Skeletal muscle satellite cell (primary cell): ENCODE measurements around the gene IER5L. TPM values are rescaled to one million over a fixed set of nuclear protein-coding genes. Genes with fewer than 3 reads are reported as not detected.

Experiments
- H3K27me3 ChIP-seq: 2 replicates; pipeline ENCODE4 v1.7.0; 2013; ENCODE audit warnings: low read length; ENCODE audit not compliant: control insufficient read depth, insufficient read depth
- H3K36me3 ChIP-seq: 2 replicates; pipeline ENCODE4 v1.7.0; 2013; ENCODE audit warnings: mild to moderate bottlenecking, control low read depth, low read length; ENCODE audit not compliant: insufficient read depth
- H3K4me1 ChIP-seq: 2 replicates; pipeline ENCODE4 v1.7.0; 2013; ENCODE audit warnings: low read length; ENCODE audit not compliant: control insufficient read depth, insufficient read depth
- H3K4me2 ChIP-seq: 2 replicates; pipeline ENCODE4 v1.7.0; 2013; ENCODE audit warnings: mild to moderate bottlenecking, low read length
- H3K4me3 ChIP-seq: 2 replicates; pipeline ENCODE4 v1.7.0; 2013; ENCODE audit warnings: low read length
- H3K9ac ChIP-seq: 2 replicates; pipeline ENCODE4 v1.7.0; 2013; ENCODE audit warnings: mild to moderate bottlenecking, low read depth, low read length, moderate library complexity
- H3K9me3 ChIP-seq: replicated peaks from 2 replicates; pipeline ENCODE4 v1.7.0; 2013; ENCODE audit warnings: mild to moderate bottlenecking, control low read depth, low read length
- total RNA-seq: library from RNA; depleted of rRNA; stranded (reverse); fragments of >200 nt; gene quantifications from 2 replicates; pipeline ENCODE4 v1.2.3, GENCODE V29; 2012; rRNA removed

The IER5L gene
- 32.4 and 39.3 TPM in 2 replicates for total RNA-seq

GRCh38 chr9:129177791-129178567 lies at the start of gene IER5L:
Gene IER5L, minus strand, starts transcription at chr9:129178261. Its CDS starts 209 bp downstream, at chr9:129178052.
- H3K36me3 ChIP-seq, result peaks cover 5% of the 10 kb centered on the region
- H3K9ac ChIP-seq, result peak within 1 kb of the TSS; percentile 91
- H3K27me3 ChIP-seq, result no peaks in the 10 kb centered on the region
- peaks cover 24% of the 10 kb centered on the region for H3K4me1 ChIP-seq
- peak within 1 kb of the TSS; percentile 100 for H3K4me3 ChIP-seq
- H3K9me3 ChIP-seq, result no peaks in the 10 kb centered on the region
- H3K4me2 ChIP-seq, result peak within 1 kb of the TSS; percentile 100

- H3K27me3 ChIP-seq, result peaks cover 3% of the 10 kb centered on the region
- no peaks in the 10 kb centered on the region for H3K9me3 ChIP-seq
- no peak overlapping the region for H3K4me3 ChIP-seq
- H3K9ac ChIP-seq, result no peak overlapping the region
- H3K36me3 ChIP-seq, result no peaks in the 10 kb centered on the region
- H3K4me2 ChIP-seq, result no peak overlapping the region
- H3K4me1 ChIP-seq, result peaks cover 10% of the 10 kb centered on the region
Observed at GRCh38 chr9:129227843-129228189, 49.8 kb upstream of the IER5L start.

- Histone ChIP-seq H3K27me3 (peaks cover 15% of the 10 kb centered on the region), H3K4me3 (no peak overlapping the region), H3K4me1 (peaks cover 10% of the 10 kb centered on the region), H3K9ac (no peak overlapping the region), H3K9me3 (no peaks in the 10 kb centered on the region), H3K4me2 (no peak overlapping the region), H3K36me3 (no peaks in the 10 kb centered on the region)
Observed at GRCh38 chr9:129225815-129226214, 47.8 kb upstream of the IER5L start.

GRCh38 chr9:129225490-129225778 lies 47.4 kb upstream of the IER5L start:
- Histone ChIP-seq H3K4me1 (peaks cover 10% of the 10 kb centered on the region), H3K27me3 (peaks cover 15% of the 10 kb centered on the region), H3K4me3 (no peak overlapping the region), H3K36me3 (no peaks in the 10 kb centered on the region), H3K9me3 (no peaks in the 10 kb centered on the region), H3K4me2 (no peak overlapping the region), H3K9ac (no peak overlapping the region)

GRCh38 chr9:129224618-129225489 lies 46.8 kb upstream of the IER5L start:
- Histone ChIP-seq H3K27me3 (peaks cover 15% of the 10 kb centered on the region), H3K9me3 (no peaks in the 10 kb centered on the region), H3K4me1 (peaks cover 10% of the 10 kb centered on the region), H3K4me2 (no peak overlapping the region), H3K4me3 (no peak overlapping the region), H3K9ac (no peak overlapping the region), H3K36me3 (no peaks in the 10 kb centered on the region)

- Histone ChIP-seq H3K9ac (no peak overlapping the region), H3K27me3 (peaks cover 15% of the 10 kb centered on the region)
Observed at GRCh38 chr9:129223551-129224208, 45.6 kb upstream of the IER5L start.

GRCh38 chr9:129222819-129223218 lies 44.8 kb upstream of the IER5L start:
- H3K4me2 ChIP-seq, result no peak overlapping the region
- H3K9me3 ChIP-seq, result no peaks in the 10 kb centered on the region
- peaks cover 10% of the 10 kb centered on the region for H3K4me1 ChIP-seq
- H3K9ac ChIP-seq, result no peak overlapping the region
- no peak overlapping the region for H3K4me3 ChIP-seq
- H3K27me3 ChIP-seq, result peaks cover 15% of the 10 kb centered on the region
- H3K36me3 ChIP-seq, result no peaks in the 10 kb centered on the region

More at GRCh38 chr9:129223551-129224208, 45.6 kb upstream of the IER5L start:
- Histone ChIP-seq H3K4me3 (no peak overlapping the region), H3K36me3 (no peaks in the 10 kb centered on the region), H3K9me3 (no peaks in the 10 kb centered on the region), H3K4me1 (peaks cover 10% of the 10 kb centered on the region), H3K4me2 (no peak overlapping the region)

- Histone ChIP-seq H3K4me3 (no peak overlapping the region), H3K9me3 (no peaks in the 10 kb centered on the region), H3K27me3 (peaks cover 15% of the 10 kb centered on the region), H3K4me1 (peaks cover 10% of the 10 kb centered on the region), H3K9ac (no peak overlapping the region), H3K4me2 (no peak overlapping the region), H3K36me3 (no peaks in the 10 kb centered on the region)
Observed at GRCh38 chr9:129221979-129222635, 44.0 kb upstream of the IER5L start.

- peaks cover 10% of the 10 kb centered on the region for H3K4me1 ChIP-seq
- H3K9me3 ChIP-seq, result no peaks in the 10 kb centered on the region
- H3K4me2 ChIP-seq, result no peak overlapping the region
- H3K9ac ChIP-seq, result no peak overlapping the region
- no peaks in the 10 kb centered on the region for H3K36me3 ChIP-seq
- H3K27me3 ChIP-seq, result peaks cover 15% of the 10 kb centered on the region
- no peak overlapping the region for H3K4me3 ChIP-seq
Observed at GRCh38 chr9:129221233-129221632, 43.2 kb upstream of the IER5L start.

- no peaks in the 10 kb centered on the region for H3K9me3 ChIP-seq
- no peaks in the 10 kb centered on the region for H3K36me3 ChIP-seq
- H3K27me3 ChIP-seq, result peaks cover 15% of the 10 kb centered on the region
- peaks cover 6% of the 10 kb centered on the region for H3K4me1 ChIP-seq
- no peak overlapping the region for H3K9ac ChIP-seq
- H3K4me3 ChIP-seq, result no peak overlapping the region
- H3K4me2 ChIP-seq, result no peak overlapping the region
Observed at GRCh38 chr9:129220771-129221170, 42.7 kb upstream of the IER5L start.

GRCh38 chr9:129218918-129219317 lies 40.9 kb upstream of the IER5L start:
- no peak overlapping the region for H3K4me2 ChIP-seq
- H3K9me3 ChIP-seq, result no peaks in the 10 kb centered on the region
- no peak overlapping the region for H3K4me3 ChIP-seq
- no peaks in the 10 kb centered on the region for H3K36me3 ChIP-seq
- H3K9ac ChIP-seq, result no peak overlapping the region
- H3K27me3 ChIP-seq, result peaks cover 15% of the 10 kb centered on the region
- H3K4me1 ChIP-seq, result no peaks in the 10 kb centered on the region
